ENCODE data around the gene RANBP3L.
"Not testable (repeated sequence)": the region's sequence is repeated elsewhere in the genome, so short reads cannot be mapped to it uniquely, and the experiment has no call there.

The RANBP3L gene

GRCh38 chr5:36301858-36302603, at the start of gene RANBP3L:
TSS of gene RANBP3L (minus strand) at chr5:36301902. CDS start at chr5:36301416, 486 bp downstream.
- Histone ChIP-seq H3K36me3 (ENCODE audit: insufficient read depth, low read depth, low read length) (no peaks in the 10 kb centered on the region), H3K9ac (ENCODE audit: low read depth, low read length) (no peak within 1 kb of the TSS), H3K4me3 (ENCODE audit: low read length) (no peak within 1 kb of the TSS), H3K9me3 (ENCODE audit: insufficient read depth, low read depth, low read length) (no peaks in the 10 kb centered on the region), H3K27ac (ENCODE audit: low read length) (no peak within 1 kb of the TSS), H3K4me1 (ENCODE audit: insufficient read depth, low read length) (no peaks in the 10 kb centered on the region), H3K27me3 (ENCODE audit: insufficient read depth, low read length) (no peaks in the 10 kb centered on the region)

- Histone ChIP-seq H3K36me3 (ENCODE audit: insufficient read depth, low read depth, low read length) (no peaks in the 10 kb centered on the region), H3K9ac (ENCODE audit: low read depth, low read length) (no peak overlapping the region), H3K27ac (ENCODE audit: low read length) (no peak overlapping the region), H3K4me3 (ENCODE audit: low read length) (no peak overlapping the region), H3K9me3 (ENCODE audit: insufficient read depth, low read depth, low read length) (no peaks in the 10 kb centered on the region), H3K4me1 (ENCODE audit: insufficient read depth, low read length) (no peaks in the 10 kb centered on the region), H3K27me3 (ENCODE audit: insufficient read depth, low read length) (no peaks in the 10 kb centered on the region)
Observed at GRCh38 chr5:36346896-36347690, 45.4 kb upstream of the RANBP3L start.

- H3K4me1 ChIP-seq (ENCODE audit: insufficient read depth, low read length) = peaks cover 5% of the 10 kb centered on the region; the same call in 1 of the 2 replicates
- H3K4me3 ChIP-seq (ENCODE audit: low read length) = no peak overlapping the region
- H3K27ac ChIP-seq (ENCODE audit: low read length) = no peak overlapping the region
- no peaks in the 10 kb centered on the region for H3K9me3 ChIP-seq (ENCODE audit: insufficient read depth, low read depth, low read length)
- H3K9ac ChIP-seq (ENCODE audit: low read depth, low read length) = no peak overlapping the region
- H3K27me3 ChIP-seq (ENCODE audit: insufficient read depth, low read length) = no peaks in the 10 kb centered on the region
- no peaks in the 10 kb centered on the region for H3K36me3 ChIP-seq (ENCODE audit: insufficient read depth, low read depth, low read length)
Observed at GRCh38 chr5:36344899-36345298, 43.2 kb upstream of the RANBP3L start.

GRCh38 chr5:36341720-36342119, 40.0 kb upstream of the RANBP3L start:
- not testable (repeated sequence) for H3K9ac ChIP-seq (ENCODE audit: low read depth, low read length); H3K27ac ChIP-seq (ENCODE audit: low read length); H3K36me3 ChIP-seq (ENCODE audit: insufficient read depth, low read depth, low read length); H3K9me3 ChIP-seq (ENCODE audit: insufficient read depth, low read depth, low read length); H3K4me3 ChIP-seq (ENCODE audit: low read length); H3K4me1 ChIP-seq (ENCODE audit: insufficient read depth, low read length); H3K27me3 ChIP-seq (ENCODE audit: insufficient read depth, low read length)

- no peak overlapping the region for H3K4me3 ChIP-seq (ENCODE audit: low read length)
- H3K27ac ChIP-seq (ENCODE audit: low read length) = no peak overlapping the region
- H3K9ac ChIP-seq (ENCODE audit: low read depth, low read length) = no peak overlapping the region
- H3K36me3 ChIP-seq (ENCODE audit: insufficient read depth, low read depth, low read length) = no peaks in the 10 kb centered on the region
- no peaks in the 10 kb centered on the region for H3K27me3 ChIP-seq (ENCODE audit: insufficient read depth, low read length)
- H3K4me1 ChIP-seq (ENCODE audit: insufficient read depth, low read length) = peaks cover 8% of the 10 kb centered on the region; the same call in 1 of the 2 replicates
- H3K9me3 ChIP-seq (ENCODE audit: insufficient read depth, low read depth, low read length) = no peaks in the 10 kb centered on the region
Observed at GRCh38 chr5:36337597-36337996, 35.9 kb upstream of the RANBP3L start.

- no peaks in the 10 kb centered on the region for H3K36me3 ChIP-seq (ENCODE audit: insufficient read depth, low read depth, low read length)
Observed at GRCh38 chr5:36334315-36334714, 32.6 kb upstream of the RANBP3L start.

GRCh38 chr5:36332720-36333119, 31.0 kb upstream of the RANBP3L start:
- H3K27ac ChIP-seq (ENCODE audit: low read length); H3K4me3 ChIP-seq (ENCODE audit: low read length); H3K36me3 ChIP-seq (ENCODE audit: insufficient read depth, low read depth, low read length); H3K4me1 ChIP-seq (ENCODE audit: insufficient read depth, low read length); H3K9me3 ChIP-seq (ENCODE audit: insufficient read depth, low read depth, low read length); H3K27me3 ChIP-seq (ENCODE audit: insufficient read depth, low read length); H3K9ac ChIP-seq (ENCODE audit: low read depth, low read length): not testable (repeated sequence)

More at GRCh38 chr5:36334315-36334714, 32.6 kb upstream of the RANBP3L start:
- no peaks in the 10 kb centered on the region for H3K9me3 ChIP-seq (ENCODE audit: insufficient read depth, low read depth, low read length)
- no peak overlapping the region for H3K9ac ChIP-seq (ENCODE audit: low read depth, low read length)
- no peak overlapping the region for H3K27ac ChIP-seq (ENCODE audit: low read length)
- H3K27me3 ChIP-seq (ENCODE audit: insufficient read depth, low read length) = no peaks in the 10 kb centered on the region
- H3K4me3 ChIP-seq (ENCODE audit: low read length) = no peak overlapping the region
- H3K4me1 ChIP-seq (ENCODE audit: insufficient read depth, low read length) = no peaks in the 10 kb centered on the region

GRCh38 chr5:36325196-36325595, 23.5 kb upstream of the RANBP3L start:
- no peaks in the 10 kb centered on the region for H3K4me1 ChIP-seq (ENCODE audit: insufficient read depth, low read length)
- H3K4me3 ChIP-seq (ENCODE audit: low read length) = no peak overlapping the region
- H3K27ac ChIP-seq (ENCODE audit: low read length) = no peak overlapping the region
- H3K9ac ChIP-seq (ENCODE audit: low read depth, low read length) = no peak overlapping the region
- H3K27me3 ChIP-seq (ENCODE audit: insufficient read depth, low read length) = no peaks in the 10 kb centered on the region
- no peaks in the 10 kb centered on the region for H3K36me3 ChIP-seq (ENCODE audit: insufficient read depth, low read depth, low read length)
- H3K9me3 ChIP-seq (ENCODE audit: insufficient read depth, low read depth, low read length) = no peaks in the 10 kb centered on the region

GRCh38 chr5:36323926-36324781, 22.5 kb upstream of the RANBP3L start:
- no peaks in the 10 kb centered on the region for H3K4me1 ChIP-seq (ENCODE audit: insufficient read depth, low read length)
- H3K9me3 ChIP-seq (ENCODE audit: insufficient read depth, low read depth, low read length) = no peaks in the 10 kb centered on the region
- H3K27ac ChIP-seq (ENCODE audit: low read length) = no peak overlapping the region
- H3K4me3 ChIP-seq (ENCODE audit: low read length) = no peak overlapping the region
- H3K36me3 ChIP-seq (ENCODE audit: insufficient read depth, low read depth, low read length) = no peaks in the 10 kb centered on the region
- no peak overlapping the region for H3K9ac ChIP-seq (ENCODE audit: low read depth, low read length)
- no peaks in the 10 kb centered on the region for H3K27me3 ChIP-seq (ENCODE audit: insufficient read depth, low read length)

DNA sequence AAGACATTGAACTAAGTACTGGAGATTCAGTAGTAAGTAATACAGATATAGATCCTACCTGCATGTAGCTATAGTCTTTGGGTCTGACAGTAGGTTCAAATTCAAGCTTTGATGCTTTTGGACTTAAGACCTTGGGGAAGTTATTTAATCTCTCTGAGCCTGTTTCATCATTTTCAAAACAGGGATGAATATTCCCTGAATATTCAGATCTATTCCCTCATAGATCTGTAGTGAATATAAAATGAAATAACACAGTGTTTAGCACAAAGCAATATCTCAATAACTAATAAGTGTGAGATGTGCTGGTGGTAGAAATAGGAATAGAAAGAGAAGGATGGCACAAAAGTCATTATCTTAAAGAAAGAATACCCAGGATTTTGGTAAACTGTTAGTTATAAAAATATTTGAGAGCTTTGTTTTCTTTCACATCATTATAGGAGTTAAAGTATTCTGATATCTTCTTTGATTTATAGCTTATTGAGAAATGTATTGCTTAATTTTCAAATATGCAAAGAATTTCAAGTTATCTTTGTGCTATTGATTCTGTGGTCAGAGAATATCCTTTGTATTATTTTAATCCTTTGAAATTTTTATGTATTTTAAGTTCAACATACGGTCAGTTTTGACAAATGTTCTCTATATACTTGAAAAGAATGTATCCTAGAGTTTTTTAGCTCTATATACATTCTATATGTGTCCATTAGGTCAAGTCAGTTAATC, 11.4 kb upstream of the RANBP3L start:
- Histone ChIP-seq H3K36me3 (ENCODE audit: insufficient read depth, low read depth, low read length) (no peaks in the 10 kb centered on the region), H3K9me3 (ENCODE audit: insufficient read depth, low read depth, low read length) (no peaks in the 10 kb centered on the region), H3K4me3 (ENCODE audit: low read length) (no peak overlapping the region), H3K27ac (ENCODE audit: low read length) (no peak overlapping the region), H3K27me3 (ENCODE audit: insufficient read depth, low read length) (no peaks in the 10 kb centered on the region), H3K4me1 (ENCODE audit: insufficient read depth, low read length) (no peaks in the 10 kb centered on the region), H3K9ac (ENCODE audit: low read depth, low read length) (no peak overlapping the region)

DNA sequence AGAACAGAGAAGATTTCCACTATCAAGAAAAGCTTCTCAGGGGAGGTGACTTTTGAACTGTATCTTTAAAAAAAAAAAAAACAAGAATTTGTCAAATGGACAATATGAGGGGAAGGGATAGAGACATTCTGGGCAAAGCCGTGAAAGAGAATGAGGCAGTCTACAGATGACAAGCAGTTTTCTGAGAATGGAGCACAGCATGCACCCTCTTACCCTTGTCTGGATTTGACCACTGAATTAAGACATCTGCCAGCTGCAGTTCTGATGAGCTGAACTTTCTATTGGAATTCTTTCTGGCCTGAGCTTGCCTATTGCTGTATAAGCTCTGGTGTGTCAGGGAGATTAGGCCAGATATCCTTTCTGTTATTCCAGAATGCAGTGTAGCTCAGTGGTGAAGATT, 10.3 kb upstream of the RANBP3L start:
- Histone ChIP-seq H3K4me3 (ENCODE audit: low read length) (no peak overlapping the region), H3K27ac (ENCODE audit: low read length) (no peak overlapping the region), H3K4me1 (ENCODE audit: insufficient read depth, low read length) (no peaks in the 10 kb centered on the region), H3K9me3 (ENCODE audit: insufficient read depth, low read depth, low read length) (no peaks in the 10 kb centered on the region), H3K9ac (ENCODE audit: low read depth, low read length) (no peak overlapping the region), H3K36me3 (ENCODE audit: insufficient read depth, low read depth, low read length) (no peaks in the 10 kb centered on the region), H3K27me3 (ENCODE audit: insufficient read depth, low read length) (no peaks in the 10 kb centered on the region)

Data from iPS-20b (cell line).